Activated naive CD4-positive, alpha-beta T cell treated with Interleukin-2 at 50 U/mL for 16 hours (primary cell): ENCODE data around the gene MDM1.

ENCODE experiments used
- DNase-seq: peaks from one replicate; pipeline ENCODE4 v3.0.0-alpha.2; 2020

MDM1 gene

GRCh38 chr12:68319988-68320623 lies 12.1 kb downstream of the MDM1 start:
- DNase-seq: no peak

- DNase-seq: peak; percentile 36
These were observed 15.0 kb downstream of the MDM1 start for GRCh38 chr12:68317047-68317667.

- DNase-seq: no peak
These were observed 21.8 kb downstream of the MDM1 start for GRCh38 chr12:68310370-68310769.

- no peak for DNase-seq
These were observed 25.6 kb downstream of the MDM1 start for GRCh38 chr12:68306564-68306963.

GRCh38 chr12:68305278-68305677 lies 26.9 kb downstream of the MDM1 start:
- DNase-seq: no peak

GRCh38 chr12:68304626-68305025 lies 27.5 kb downstream of the MDM1 start:
- DNase-seq: no peak

- DNase-seq: no peak
These were observed 28.3 kb downstream of the MDM1 start for GRCh38 chr12:68303850-68304249.

GRCh38 chr12:68297929-68298328 lies 34.2 kb downstream of the MDM1 start:
- DNase-seq: no peak

GRCh38 chr12:68294251-68294650 lies 37.9 kb downstream of the MDM1 start:
- no peak for DNase-seq

GRCh38 chr12:68293347-68293746 lies 38.8 kb downstream of the MDM1 start:
- no peak for DNase-seq

GRCh38 chr12:68292151-68292943 lies 39.8 kb downstream of the MDM1 start:
- no peak for DNase-seq

- DNase-seq: no peak
These were observed 40.6 kb downstream of the MDM1 start for GRCh38 chr12:68291396-68292036.

- peak; percentile 49 for DNase-seq
These were observed 42.0 kb downstream of the MDM1 start for GRCh38 chr12:68290126-68290525.

- no peak for DNase-seq
These were observed 45.1 kb downstream of the MDM1 start for GRCh38 chr12:68287106-68287505.

GRCh38 chr12:68286396-68286795 lies 45.8 kb downstream of the MDM1 start:
- no peak for DNase-seq

GRCh38 chr12:68285541-68285940 lies 46.6 kb downstream of the MDM1 start:
- no peak for DNase-seq

GRCh38 chr12:68281322-68282077 lies 50.7 kb downstream of the MDM1 start:
- no peak for DNase-seq

GRCh38 chr12:68280240-68280639 lies 51.9 kb downstream of the MDM1 start:
- DNase-seq: no peak

- no peak for DNase-seq
These were observed 52.7 kb downstream of the MDM1 start for GRCh38 chr12:68279227-68280054.

GRCh38 chr12:68276402-68276930 lies 55.7 kb downstream of the MDM1 start:
- DNase-seq: no peak

GRCh38 chr12:68272732-68273131 lies 59.4 kb downstream of the MDM1 start:
- DNase-seq: no peak

- DNase-seq: no peak
These were observed 60.8 kb downstream of the MDM1 start for GRCh38 chr12:68271346-68271745.
